ENCODE results near the gene CEP112.

DNA sequence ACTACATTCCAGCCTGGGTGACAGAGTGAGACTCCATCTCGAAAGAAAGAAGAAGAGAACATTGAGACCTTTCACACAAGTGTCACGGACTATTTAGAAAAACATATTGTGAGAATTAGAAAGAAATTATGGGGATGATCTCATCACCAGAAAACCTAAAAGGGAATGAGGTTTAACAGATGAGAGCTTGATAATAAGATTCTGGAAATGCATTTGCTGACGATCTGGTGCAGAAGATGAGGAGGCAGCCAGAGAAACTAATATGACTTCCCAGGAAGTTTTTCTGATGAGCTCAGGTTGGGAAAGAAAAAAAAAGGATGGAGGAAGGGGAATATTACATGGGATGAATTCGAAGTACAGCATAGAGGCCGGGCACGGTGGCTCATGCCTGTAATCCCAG, 48.1 kb upstream of the CEP112 start:
- TF ChIP-seq POLR2A (IDR thresholded peaks at IDR 0.05) = no peak
- TF ChIP-seq, protein P1, sequence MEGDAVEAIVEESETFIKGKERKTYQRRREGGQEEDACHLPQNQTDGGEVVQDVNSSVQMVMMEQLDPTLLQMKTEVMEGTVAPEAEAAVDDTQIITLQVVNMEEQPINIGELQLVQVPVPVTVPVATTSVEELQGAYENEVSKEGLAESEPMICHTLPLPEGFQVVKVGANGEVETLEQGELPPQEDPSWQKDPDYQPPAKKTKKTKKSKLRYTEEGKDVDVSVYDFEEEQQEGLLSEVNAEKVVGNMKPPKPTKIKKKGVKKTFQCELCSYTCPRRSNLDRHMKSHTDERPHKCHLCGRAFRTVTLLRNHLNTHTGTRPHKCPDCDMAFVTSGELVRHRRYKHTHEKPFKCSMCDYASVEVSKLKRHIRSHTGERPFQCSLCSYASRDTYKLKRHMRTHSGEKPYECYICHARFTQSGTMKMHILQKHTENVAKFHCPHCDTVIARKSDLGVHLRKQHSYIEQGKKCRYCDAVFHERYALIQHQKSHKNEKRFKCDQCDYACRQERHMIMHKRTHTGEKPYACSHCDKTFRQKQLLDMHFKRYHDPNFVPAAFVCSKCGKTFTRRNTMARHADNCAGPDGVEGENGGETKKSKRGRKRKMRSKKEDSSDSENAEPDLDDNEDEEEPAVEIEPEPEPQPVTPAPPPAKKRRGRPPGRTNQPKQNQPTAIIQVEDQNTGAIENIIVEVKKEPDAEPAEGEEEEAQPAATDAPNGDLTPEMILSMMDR (IDR thresholded peaks at IDR 0.05) = no peak

Data from vagina (tissue), 2 donors.